Right cardiac atrium (tissue), 5 donors: ENCODE measurements around the gene PDE11A. TPM values are rescaled to one million over a fixed set of nuclear protein-coding genes. Genes with fewer than 3 reads are reported as not detected.

Source experiments
- ATAC-seq, 2 donors: fragments of 200-7000 bp; cut with Tn5 transposase; one replicate each; pipeline versions ENCODE4 v1.8.0 to v1.9.1; 2020; ENCODE audit warnings: moderate library complexity in 2 of 2, mild to moderate bottlenecking in 1 of 2
- DNase-seq, 3 donors: peaks; one replicate each; pipeline ENCODE4 v3.0.0-alpha.2; 2020
- H3K27ac ChIP-seq: one replicate; pipeline ENCODE4 v1.5.1; 2013; ENCODE audit warnings: mild to moderate bottlenecking, low read length, control low read depth, moderate library complexity
- H3K27me3 ChIP-seq: one replicate; pipeline ENCODE4 v1.6.1; 2013; ENCODE audit not compliant: control insufficient read depth, insufficient read depth
- H3K4me1 ChIP-seq: one replicate; pipeline ENCODE4 v1.6.1; 2013; ENCODE audit warnings: low read length; ENCODE audit not compliant: control insufficient read depth, insufficient read depth
- H3K4me3 ChIP-seq: one replicate; pipeline ENCODE4 v1.5.1; 2013; ENCODE audit warnings: low read length, control low read depth
- H3K9me3 ChIP-seq: one replicate; pipeline ENCODE4 v1.6.1; 2013; ENCODE audit warnings: low read length; ENCODE audit not compliant: control insufficient read depth
- WGBS: extraction: QIAGEN DNeasy Blood & Tissue Kit; methylation state at CpG from one replicate; pipeline ENCODE4 v1.1.7; 2013; 5-methylcytosine and 5-hydroxymethylcytosine counted together
- intact Hi-C, 4 donors: fragments of 100-400 bp; cut with DNase I; formaldehyde crosslinking; loops; one replicate each; pipeline versions ENCODE4 v1.11.0 to v1.14.0; 2022 to 2023
- polyA plus RNA-seq: library from polyadenylated mRNA; stranded (reverse); fragments of 200-250 nt; gene quantifications from one replicate; pipeline ENCODE4 v1.2.3, GENCODE V29; 2013
- total RNA-seq, 4 donors: library from RNA; stranded (reverse); fragmentation: NEBNext Ultra II Directional; extraction: Animal tissue kit (Norgen Biotek cat#: 25700); gene quantifications; one replicate each; pipeline ENCODE4 v1.2.1, GENCODE V29; 2021
- donor health status: healthy with polysubstance abuse.
- donor health status: DM: no; HTN: yes; CAD: no.
- donor health status: DM: no; HTN: no; CAD: no.
- donor health status: DM: no; HTN: yes; CAD: no; lungs with severe emphysema.
- donor health status: DM: yes; HTN: yes; CAD: no.

PDE11A gene
- total and polyA plus RNA-seq, 5 donors, result 0.08 to 0.63 (median 0.18) TPM

- intact Hi-C loops, result no loop called here
- 73% methylated on average over 2 of the region's 2 CpGs for WGBS
- Histone ChIP-seq H3K27ac (no peak overlapping the region), H3K9me3 (no peaks in the 10 kb centered on the region), H3K27me3 (no peaks in the 10 kb centered on the region), H3K4me3 (no peak overlapping the region), H3K4me1 (no peaks in the 10 kb centered on the region)
- no peak for ATAC-seq
- DNase-seq, result no peak
Observed at GRCh38 chr2:177881008-177881747, 191.4 kb downstream of the PDE11A start.

- H3K27me3 ChIP-seq, result no peaks in the 10 kb centered on the region
- intact Hi-C loops, result no loop called here
- no peaks in the 10 kb centered on the region for H3K4me1 ChIP-seq
- WGBS, result 79% methylated on average over 2 of the region's 2 CpGs
- H3K9me3 ChIP-seq, result no peaks in the 10 kb centered on the region
- no peak for DNase-seq
- no peak overlapping the region for H3K4me3 ChIP-seq
- peak in 1 of 2 donors; percentile 13 for ATAC-seq
- H3K27ac ChIP-seq, result no peak overlapping the region
Observed at GRCh38 chr2:177880285-177880684, 192.3 kb downstream of the PDE11A start.

- H3K27ac ChIP-seq, result no peak overlapping the region
- H3K4me3 ChIP-seq, result no peak overlapping the region
- H3K9me3 ChIP-seq, result no peaks in the 10 kb centered on the region
- intact Hi-C loops, result no loop called here
- DNase-seq (no peak), ATAC-seq (no peak)
- H3K27me3 ChIP-seq, result no peaks in the 10 kb centered on the region
- 82% methylated on average over 8 of the region's 8 CpGs for WGBS
- H3K4me1 ChIP-seq, result no peaks in the 10 kb centered on the region
Observed at GRCh38 chr2:177876950-177877349, 195.6 kb downstream of the PDE11A start.

GRCh38 chr2:177874686-177875085, 197.9 kb downstream of the PDE11A start:
- H3K27ac ChIP-seq, result no peak overlapping the region
- no peak for ATAC-seq
- H3K9me3 ChIP-seq, result no peaks in the 10 kb centered on the region
- no peaks in the 10 kb centered on the region for H3K4me1 ChIP-seq
- H3K4me3 ChIP-seq, result no peak overlapping the region
- DNase-seq, result no peak
- intact Hi-C loops, result no loop called here
- H3K27me3 ChIP-seq, result no peaks in the 10 kb centered on the region
- 94% methylated on average over 4 of the region's 4 CpGs for WGBS

GRCh38 chr2:177873915-177874314, 198.7 kb downstream of the PDE11A start:
- Histone ChIP-seq H3K4me3 (no peak overlapping the region), H3K27me3 (no peaks in the 10 kb centered on the region), H3K9me3 (no peaks in the 10 kb centered on the region), H3K27ac (no peak overlapping the region), H3K4me1 (no peaks in the 10 kb centered on the region)
- no peak for ATAC-seq
- intact Hi-C loops, result no loop called here
- WGBS, result 58% methylated on average over 1 of the region's 1 CpG
- DNase-seq, result no peak

- DNase-seq (no peak), ATAC-seq (no peak)
- H3K27ac ChIP-seq, result no peak overlapping the region
Observed at GRCh38 chr2:177872286-177872685, 200.3 kb downstream of the PDE11A start.

GRCh38 chr2:177869912-177870311, 202.7 kb downstream of the PDE11A start:
- no peak for ATAC-seq

More at GRCh38 chr2:177872286-177872685, 200.3 kb downstream of the PDE11A start:
- H3K27me3 ChIP-seq, result no peaks in the 10 kb centered on the region
- H3K4me3 ChIP-seq, result no peak overlapping the region
- H3K9me3 ChIP-seq, result no peaks in the 10 kb centered on the region
- intact Hi-C loops, result no loop called here
- H3K4me1 ChIP-seq, result no peaks in the 10 kb centered on the region

GRCh38 chr2:177869209-177869608, 203.4 kb downstream of the PDE11A start:
- intact Hi-C loops, result no loop called here
- Histone ChIP-seq H3K4me1 (no peaks in the 10 kb centered on the region), H3K27me3 (no peaks in the 10 kb centered on the region), H3K4me3 (no peak overlapping the region), H3K9me3 (no peaks in the 10 kb centered on the region), H3K27ac (no peak overlapping the region)
- no peak for ATAC-seq
- WGBS, result 60% methylated on average over 3 of the region's 3 CpGs
- no peak for DNase-seq

More at GRCh38 chr2:177869912-177870311, 202.7 kb downstream of the PDE11A start:
- H3K9me3 ChIP-seq, result no peaks in the 10 kb centered on the region
- DNase-seq, result no peak
- no peak overlapping the region for H3K27ac ChIP-seq
- H3K4me1 ChIP-seq, result no peaks in the 10 kb centered on the region
- H3K4me3 ChIP-seq, result no peak overlapping the region
- H3K27me3 ChIP-seq, result no peaks in the 10 kb centered on the region
- intact Hi-C loops, result no loop called here
- WGBS, result 54% methylated on average over 3 of the region's 3 CpGs

GRCh38 chr2:177868806-177869205, 203.8 kb downstream of the PDE11A start:
- intact Hi-C loops, result no loop called here
- Histone ChIP-seq H3K27me3 (no peaks in the 10 kb centered on the region), H3K4me3 (no peak overlapping the region), H3K27ac (no peak overlapping the region), H3K4me1 (no peaks in the 10 kb centered on the region), H3K9me3 (no peaks in the 10 kb centered on the region)
- no peak for ATAC-seq
- no peak for DNase-seq

- H3K27ac ChIP-seq, result no peak overlapping the region
- ATAC-seq (no peak), DNase-seq (no peak)
- no peaks in the 10 kb centered on the region for H3K27me3 ChIP-seq
- intact Hi-C loops, result no loop called here
- H3K9me3 ChIP-seq, result no peaks in the 10 kb centered on the region
- H3K4me3 ChIP-seq, result no peak overlapping the region
- WGBS, result 54% methylated on average over 1 of the region's 1 CpG
- no peaks in the 10 kb centered on the region for H3K4me1 ChIP-seq
Observed at GRCh38 chr2:177857538-177857937, 215.0 kb downstream of the PDE11A start.

GRCh38 chr2:177852389-177852788, 220.2 kb downstream of the PDE11A start:
- H3K4me1 ChIP-seq, result no peaks in the 10 kb centered on the region
- H3K4me3 ChIP-seq, result no peak overlapping the region
- H3K27ac ChIP-seq, result no peak overlapping the region
- no peaks in the 10 kb centered on the region for H3K27me3 ChIP-seq
- H3K9me3 ChIP-seq, result no peaks in the 10 kb centered on the region
- intact Hi-C loops, result no loop called here
- WGBS, result 28% methylated on average over 1 of the region's 1 CpG
- DNase-seq, result no peak
- no peak for ATAC-seq

GRCh38 chr2:177843188-177843587, 229.4 kb downstream of the PDE11A start:
- Histone ChIP-seq H3K9me3 (no peaks in the 10 kb centered on the region), H3K27me3 (no peaks in the 10 kb centered on the region), H3K4me3 (no peak overlapping the region), H3K4me1 (no peaks in the 10 kb centered on the region), H3K27ac (no peak overlapping the region)
- WGBS, result 62% methylated on average over 2 of the region's 2 CpGs
- no peak for DNase-seq
- ATAC-seq, result no peak
- intact Hi-C loops, result no loop called here
